ENCODE measurements around the gene OGFOD3.
"Not testable (repeated sequence)": the region's sequence is repeated elsewhere in the genome, so short reads cannot be mapped to it uniquely, and the experiment has no call there.

The OGFOD3 gene

DNA sequence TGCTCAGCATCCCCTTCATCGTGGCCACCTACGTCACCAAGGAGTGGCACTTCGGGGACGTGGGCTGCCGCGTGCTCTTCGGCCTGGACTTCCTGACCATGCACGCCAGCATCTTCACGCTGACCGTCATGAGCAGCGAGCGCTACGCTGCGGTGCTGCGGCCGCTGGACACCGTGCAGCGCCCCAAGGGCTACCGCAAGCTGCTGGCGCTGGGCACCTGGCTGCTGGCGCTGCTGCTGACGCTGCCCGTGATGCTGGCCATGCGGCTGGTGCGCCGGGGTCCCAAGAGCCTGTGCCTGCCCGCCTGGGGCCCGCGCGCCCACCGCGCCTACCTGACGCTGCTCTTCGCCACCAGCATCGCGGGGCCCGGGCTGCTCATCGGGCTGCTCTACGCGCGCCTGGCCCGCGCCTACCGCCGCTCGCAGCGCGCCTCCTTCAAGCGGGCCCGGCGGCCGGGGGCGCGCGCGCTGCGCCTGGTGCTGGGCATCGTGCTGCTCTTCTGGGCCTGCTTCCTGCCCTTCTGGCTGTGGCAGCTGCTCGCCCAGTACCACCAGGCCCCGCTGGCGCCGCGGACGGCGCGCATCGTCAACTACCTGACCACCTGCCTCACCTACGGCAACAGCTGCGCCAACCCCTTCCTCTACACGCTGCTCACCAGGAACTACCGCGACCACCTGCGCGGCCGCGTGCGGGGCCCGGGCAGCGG is 43.6 kb downstream of the OGFOD3 start:
- no peak for DNase-seq (ENCODE audit: low read depth in 3 of 3)

GRCh38 chr17:82373731-82374625 is 44.4 kb downstream of the OGFOD3 start:
- DNase-seq (ENCODE audit: low read depth in 3 of 3): no peak

DNA sequence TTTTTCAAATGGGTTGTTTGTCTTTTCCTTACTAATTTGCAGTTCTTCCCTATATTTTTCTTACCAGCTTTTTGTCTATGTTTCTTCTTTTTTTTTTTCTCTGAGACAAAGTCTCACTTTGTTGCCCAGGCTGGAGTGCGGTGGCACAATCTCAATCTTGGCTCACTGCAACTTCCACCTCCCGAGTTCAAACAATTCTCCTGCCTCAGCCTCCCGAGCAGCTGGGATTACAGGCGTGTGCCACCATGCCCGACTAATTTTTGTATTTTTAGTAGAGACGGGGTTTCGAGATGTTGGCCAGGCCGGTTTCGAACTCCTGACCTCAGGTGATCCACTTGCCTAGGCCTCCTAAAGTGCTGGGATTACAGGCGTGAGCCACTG is 45.3 kb downstream of the OGFOD3 start:
- DNase-seq (ENCODE audit: low read depth in 3 of 3): not testable (repeated sequence)

GRCh38 chr17:82372249-82373071 is 45.9 kb downstream of the OGFOD3 start:
- no peak for DNase-seq (ENCODE audit: low read depth in 3 of 3)

- no peak for DNase-seq (ENCODE audit: low read depth in 3 of 3)
Observed at GRCh38 chr17:82371333-82372248, 46.8 kb downstream of the OGFOD3 start, which contains the start of gene UTS2R. Gene UTS2R, plus strand, starts transcription at chr17:82371765. Its CDS starts 2,560 bp downstream, at chr17:82374325.

GRCh38 chr17:82370471-82371332 is 47.7 kb downstream of the OGFOD3 start:
- DNase-seq (ENCODE audit: low read depth in 3 of 3): peak in 2 of 3 experiments; percentile 15 to 37

DNA sequence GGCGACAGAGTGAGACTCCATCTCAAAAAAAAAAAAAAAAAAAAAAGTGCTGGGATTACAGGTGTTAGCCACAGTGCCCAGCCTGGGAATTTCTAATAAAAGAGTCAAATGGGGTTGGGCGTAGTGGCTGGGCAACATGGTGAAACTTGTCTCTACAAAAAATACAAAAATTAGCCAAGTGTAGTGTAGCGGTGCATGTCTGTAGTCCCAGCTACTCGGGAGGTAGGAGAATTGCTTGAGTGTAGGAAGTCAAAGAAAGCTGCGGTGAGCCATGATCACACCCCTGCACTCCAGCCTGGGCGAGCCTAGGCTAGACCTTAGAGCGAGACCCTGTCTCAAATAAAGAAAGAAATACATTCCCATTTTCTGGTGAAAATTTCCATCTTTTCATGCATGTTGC is 49.2 kb downstream of the OGFOD3 start:
- no peak for DNase-seq (ENCODE audit: low read depth in 3 of 3)

DNA sequence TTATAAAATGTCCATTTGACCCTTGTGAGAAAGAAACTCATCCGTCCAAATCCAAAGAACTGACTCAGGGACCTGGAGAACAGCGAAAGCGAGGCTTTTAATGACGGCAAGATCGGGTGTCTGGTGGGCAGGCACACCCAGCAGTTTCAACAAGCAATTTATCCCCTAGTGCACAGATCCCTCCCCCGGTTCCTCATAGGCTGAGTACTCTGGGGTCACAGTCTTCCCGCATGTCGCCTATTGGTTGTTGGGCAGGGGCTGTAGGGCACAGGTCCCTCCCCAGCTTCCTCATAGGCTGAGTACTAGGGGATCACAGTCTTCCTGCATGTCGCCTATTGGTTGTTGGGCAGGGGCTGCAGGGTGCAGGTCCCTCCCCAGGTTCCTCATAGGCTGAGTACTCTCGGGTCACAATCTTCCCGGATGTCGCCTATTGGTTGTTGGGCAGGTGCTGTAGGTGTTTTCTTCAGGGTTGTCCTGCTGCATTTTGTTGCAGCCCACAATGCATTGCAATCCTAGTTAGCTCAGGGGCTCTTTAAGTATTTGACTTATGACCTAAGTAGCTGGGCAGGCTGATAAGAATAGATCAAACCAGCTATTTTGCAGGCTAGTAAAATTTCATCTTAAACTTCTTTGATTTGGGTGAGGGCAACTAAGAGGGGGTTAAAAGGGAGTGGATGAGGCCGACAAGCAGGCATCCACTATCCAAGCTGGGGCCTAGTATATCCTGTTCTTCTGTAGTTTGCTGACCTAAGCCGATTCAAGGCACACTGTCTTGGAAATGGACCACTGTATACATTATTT is 50.5 kb downstream of the OGFOD3 start:
- no peak for DNase-seq (ENCODE audit: low read depth in 3 of 3)

DNA sequence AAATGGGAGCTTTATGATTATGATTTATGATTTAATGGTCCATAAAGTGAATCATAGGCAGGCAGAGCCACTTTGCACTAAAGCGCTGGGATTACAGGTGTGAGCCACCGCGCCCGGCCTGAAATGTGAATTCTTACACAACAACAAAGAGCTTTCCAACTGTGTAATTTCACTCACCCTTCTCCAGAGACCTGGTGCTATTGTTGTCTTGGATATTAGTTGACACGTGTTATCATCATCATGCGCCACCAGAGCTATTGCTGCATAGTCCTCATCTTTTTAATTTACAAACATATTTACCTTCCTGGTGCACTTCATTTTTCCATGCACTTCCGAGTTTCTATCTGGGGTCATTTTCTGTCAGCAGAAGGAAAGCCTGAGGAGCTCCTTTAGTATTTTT is 51.6 kb downstream of the OGFOD3 start:
- no peak for DNase-seq (ENCODE audit: low read depth in 3 of 3)

DNA sequence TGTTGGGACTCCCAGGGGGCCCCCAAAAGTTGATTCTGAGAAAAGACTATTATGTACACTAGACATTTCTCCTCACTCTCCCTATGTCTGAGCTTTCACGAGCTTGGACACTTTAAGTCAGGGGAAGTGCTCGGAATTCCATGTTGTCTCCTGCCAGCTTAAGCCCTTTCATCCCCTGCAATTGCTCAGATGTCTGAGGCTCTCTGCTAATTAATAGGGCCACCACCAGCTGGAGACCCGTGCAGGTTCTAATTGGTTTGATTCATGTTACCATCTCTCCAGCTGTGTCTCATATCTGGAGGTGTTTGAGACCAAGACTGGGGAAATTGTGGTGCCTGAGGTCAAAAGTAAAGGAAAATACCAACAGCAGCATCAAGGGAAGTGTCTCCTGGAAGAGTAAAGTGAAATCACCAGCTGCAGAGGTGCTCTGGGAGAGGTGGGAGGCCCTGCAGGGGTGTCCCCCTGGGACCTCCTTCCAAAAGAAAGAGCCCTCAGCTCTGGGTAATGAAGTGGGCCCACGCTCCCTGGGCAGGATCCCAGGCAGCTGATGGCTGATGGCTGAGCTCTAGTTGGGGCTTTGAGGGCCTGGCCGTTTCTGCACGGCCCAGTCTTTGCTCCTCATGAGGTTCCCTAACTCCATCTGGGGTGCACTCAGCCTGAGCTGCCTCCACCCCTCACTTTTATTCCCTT is 52.6 kb downstream of the OGFOD3 start:
- no peak for DNase-seq (ENCODE audit: low read depth in 3 of 3)

DNA sequence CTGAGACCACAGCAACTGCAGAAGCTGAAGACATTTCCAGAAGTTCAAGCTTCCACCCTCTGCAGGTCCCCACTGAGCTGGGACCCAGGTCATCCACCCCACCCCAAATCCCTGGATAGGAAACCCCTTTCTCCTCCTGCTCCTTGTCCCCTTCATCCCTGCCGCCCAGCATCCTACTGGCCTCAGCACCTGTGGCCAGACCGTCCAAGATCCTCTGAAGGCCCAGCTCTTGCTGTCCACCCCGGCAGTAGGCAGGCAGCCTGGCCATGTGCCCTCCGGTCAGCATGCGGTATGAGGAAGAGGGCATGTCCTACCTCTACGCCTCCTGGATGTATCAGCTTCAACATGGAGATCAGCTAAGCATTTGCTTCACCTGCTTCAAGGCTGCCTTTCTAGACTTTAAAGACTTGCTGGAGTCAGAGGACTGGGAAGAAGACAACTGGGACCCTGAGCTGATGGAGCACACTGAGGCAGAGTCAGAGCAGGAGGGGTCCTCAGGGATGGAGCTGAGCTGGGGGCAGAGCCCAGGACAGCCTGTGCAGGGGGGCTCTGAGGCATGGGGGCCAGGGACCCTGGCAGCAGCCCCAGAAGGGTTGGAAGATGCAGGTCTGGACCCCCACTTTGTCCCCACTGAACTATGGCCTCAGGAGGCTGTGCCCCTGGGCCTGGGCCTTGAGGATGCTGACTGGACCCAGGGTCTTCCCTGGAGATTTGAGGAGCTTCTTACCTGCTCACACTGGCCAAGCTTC is 56.3 kb downstream of the OGFOD3 start:
- DNase-seq (ENCODE audit: low read depth in 3 of 3): no peak

DNA sequence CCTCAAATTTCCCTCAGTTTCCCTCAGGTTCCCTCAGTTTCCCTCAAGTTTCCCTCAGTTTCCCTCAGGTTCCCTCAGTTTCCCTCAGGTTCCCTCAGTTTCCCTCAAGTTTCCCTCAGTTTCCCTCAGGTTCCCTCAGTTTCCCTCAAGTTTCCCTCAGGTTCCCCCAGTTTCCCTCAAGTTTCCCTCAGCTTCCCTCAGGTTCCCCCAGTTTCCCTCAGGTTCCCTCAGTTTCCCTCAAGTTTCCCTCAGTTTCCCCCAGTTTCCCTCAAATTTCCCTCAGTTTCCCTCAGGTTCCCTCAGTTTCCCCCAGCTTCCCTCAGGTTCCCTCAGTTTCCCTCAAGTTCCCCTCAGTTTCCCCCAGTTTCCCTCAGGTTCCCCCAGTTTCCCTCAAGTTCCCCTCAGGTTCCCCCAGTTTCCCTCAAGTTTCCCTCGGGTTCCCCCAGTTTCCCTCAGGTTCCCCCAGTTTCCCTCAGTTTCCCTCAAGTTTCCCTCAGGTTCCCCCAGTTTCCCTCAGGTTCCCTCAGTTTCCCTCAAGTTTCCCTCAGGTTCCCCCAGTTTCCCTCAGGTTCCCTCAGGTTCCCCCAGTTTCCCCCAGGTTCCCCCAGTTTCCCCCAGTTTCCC is 58.8 kb downstream of the OGFOD3 start:
- DNase-seq (ENCODE audit: low read depth in 3 of 3): not testable (repeated sequence)

GRCh38 chr17:82358465-82359350 is 59.7 kb downstream of the OGFOD3 start, which contains the start of gene TEX19:
Gene TEX19, plus strand, starts transcription at chr17:82359247. Its CDS starts 2,904 bp downstream, at chr17:82362151.
- DNase-seq (ENCODE audit: low read depth in 3 of 3): no peak

- DNase-seq (ENCODE audit: low read depth in 3 of 3): no peak
Observed at GRCh38 chr17:82357394-82357793, 61.0 kb downstream of the OGFOD3 start.

- no peak for DNase-seq (ENCODE audit: low read depth in 3 of 3)
Observed at GRCh38 chr17:82356845-82357355, 61.5 kb downstream of the OGFOD3 start.
